GM21515 (cell line): Measurements from ENCODE around the gene DDA1.
"Not testable (repeated sequence)": the region's sequence is repeated elsewhere in the genome, so short reads cannot be mapped to it uniquely, and the experiment has no call there.

Experiments
- ATAC-seq: cut with Tn5 transposase; IDR thresholded peaks from one replicate; pipeline ENCODE4 v1.9.1; 2021; ENCODE audit not compliant: unreplicated experiment

DDA1 gene

DNA sequence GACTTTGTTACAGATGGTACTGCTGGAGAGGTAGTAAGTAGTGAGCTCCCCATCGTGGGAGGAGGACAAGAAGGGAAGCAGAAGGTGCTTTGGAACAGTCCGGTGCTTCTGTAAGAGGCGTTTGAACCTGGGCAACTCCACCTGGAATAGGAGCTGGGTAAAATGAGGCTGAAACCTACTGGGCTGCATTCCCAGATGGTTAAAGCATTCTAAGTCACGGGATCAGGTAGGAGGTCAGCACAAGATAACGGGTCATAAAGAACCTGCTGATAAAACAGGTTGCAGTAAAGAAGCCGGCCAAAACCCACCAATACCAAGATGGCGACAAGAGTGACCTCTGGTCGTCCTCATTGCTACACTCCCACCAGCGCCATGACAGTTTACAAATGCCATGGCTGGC is 22.6 kb upstream of the DDA1 start:
- no peak for ATAC-seq

DNA sequence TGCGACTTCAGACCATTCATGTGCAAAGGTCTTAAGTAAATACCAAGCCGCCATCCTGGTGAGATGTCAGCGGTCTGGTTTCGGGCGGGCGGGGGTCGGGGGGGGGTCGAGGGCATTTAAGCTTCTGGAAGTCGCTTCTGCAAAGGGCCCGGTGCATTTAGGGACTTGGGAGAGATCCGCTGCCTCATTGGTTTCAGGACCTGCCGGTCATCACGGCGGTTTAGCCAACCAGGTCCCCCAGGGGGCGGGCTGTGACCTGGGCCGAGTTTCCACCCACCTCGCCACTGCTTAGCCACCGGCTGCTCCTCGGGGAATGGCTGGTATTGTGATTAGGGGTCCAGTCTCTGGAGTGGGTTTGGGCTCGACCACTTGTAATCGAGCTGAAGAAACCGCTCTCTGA is 19.9 kb upstream of the DDA1 start:
- no peak for ATAC-seq

DNA sequence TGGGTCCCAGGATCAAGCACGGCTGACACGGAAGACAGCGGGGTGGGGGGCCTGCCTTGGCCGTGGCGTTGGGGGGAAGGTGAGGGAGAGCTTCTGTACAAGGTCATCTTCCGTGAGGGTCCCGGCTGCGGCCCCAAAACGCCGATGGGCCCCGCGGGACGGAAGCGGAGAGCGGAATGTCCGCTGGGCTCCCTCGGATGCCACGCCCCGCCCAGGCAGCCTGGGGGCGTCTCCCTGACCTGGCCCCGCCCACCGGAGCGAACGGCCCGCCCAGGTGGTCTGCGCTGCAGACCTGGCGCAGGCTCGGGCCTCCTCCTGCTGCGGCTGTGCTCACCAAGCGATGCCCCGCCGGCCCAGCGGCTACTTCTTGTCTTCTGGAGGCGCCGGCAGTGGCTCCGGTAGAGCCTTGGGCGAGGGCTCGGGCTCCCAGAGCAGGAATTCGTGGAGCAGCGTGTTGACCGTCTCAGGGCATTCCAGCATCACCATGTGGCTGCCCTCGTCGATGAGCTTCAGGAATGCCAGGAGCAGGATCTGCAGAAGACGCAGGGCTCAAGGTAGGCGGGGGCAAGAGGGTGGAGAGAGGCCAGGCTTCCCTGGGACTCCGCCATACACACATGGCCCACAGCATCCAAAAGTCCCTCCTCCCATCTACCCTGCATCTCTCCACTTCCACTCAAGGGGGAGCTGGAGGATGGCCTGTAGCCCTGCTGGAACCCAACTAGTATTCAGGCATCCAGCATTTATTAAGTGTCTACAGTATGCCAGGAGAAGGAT is 16.9 kb upstream of the DDA1 start:
- ATAC-seq = peak; percentile 71

DNA sequence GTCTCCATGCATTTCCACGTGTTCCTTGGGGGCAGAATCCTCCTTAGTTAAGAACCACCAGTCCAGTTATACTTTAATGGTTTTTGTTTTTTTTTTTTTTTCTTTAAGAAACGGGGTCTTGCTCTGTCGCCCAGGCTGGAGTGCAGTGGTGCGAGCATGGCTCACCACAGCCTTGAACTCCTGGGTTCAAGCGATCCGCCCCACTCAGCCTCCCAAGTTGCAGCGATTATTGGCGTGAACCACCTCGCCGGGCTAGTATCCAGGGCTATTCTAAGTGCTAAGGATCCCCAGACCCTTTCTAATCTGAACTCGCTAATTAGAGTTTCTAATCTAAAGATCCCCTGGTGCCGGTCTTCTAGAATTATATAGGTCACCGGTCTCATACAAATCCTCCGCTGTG is 15.8 kb upstream of the DDA1 start:
- no peak for ATAC-seq

DNA sequence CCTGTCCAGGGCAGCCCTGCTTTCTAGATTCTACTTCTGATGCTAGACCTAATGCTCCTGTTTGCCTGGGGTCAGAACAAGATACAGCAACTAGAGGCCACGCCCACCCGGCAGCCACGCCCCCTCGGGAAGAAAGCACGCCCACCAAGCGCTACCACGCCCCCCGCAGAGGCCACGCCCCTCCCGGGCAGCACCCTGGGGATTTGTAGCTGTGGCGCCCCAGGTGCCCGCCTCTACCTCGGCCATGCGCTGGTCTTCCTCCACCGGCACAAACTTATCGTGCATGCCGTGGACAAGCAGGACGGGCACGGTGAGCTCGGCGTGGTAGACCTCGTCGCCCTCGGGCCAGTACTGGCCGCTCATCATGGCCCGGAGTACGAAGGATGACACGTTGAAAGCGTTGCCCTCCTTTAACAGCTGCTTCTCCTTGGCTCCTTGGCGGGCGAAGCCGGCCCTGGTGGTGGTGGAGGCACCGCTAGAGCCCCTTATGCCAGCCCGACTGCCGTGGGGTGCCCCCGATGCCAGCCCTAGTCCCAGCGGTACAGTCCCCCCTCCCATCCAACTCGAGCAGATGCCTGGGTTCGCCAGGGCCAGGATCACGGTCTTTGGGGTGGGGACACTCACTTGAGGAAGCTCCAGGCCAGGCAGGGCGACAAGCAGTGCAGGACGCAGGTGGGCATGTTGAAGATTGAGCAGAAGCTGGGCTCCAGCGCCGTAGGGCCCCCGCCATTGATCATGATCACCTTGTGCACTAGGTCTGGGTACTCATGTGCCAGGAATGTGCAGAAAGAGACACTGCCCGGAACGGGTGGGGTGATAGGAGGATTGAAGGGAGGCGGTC is 15.1 kb upstream of the DDA1 start:
- ATAC-seq = no peak

DNA sequence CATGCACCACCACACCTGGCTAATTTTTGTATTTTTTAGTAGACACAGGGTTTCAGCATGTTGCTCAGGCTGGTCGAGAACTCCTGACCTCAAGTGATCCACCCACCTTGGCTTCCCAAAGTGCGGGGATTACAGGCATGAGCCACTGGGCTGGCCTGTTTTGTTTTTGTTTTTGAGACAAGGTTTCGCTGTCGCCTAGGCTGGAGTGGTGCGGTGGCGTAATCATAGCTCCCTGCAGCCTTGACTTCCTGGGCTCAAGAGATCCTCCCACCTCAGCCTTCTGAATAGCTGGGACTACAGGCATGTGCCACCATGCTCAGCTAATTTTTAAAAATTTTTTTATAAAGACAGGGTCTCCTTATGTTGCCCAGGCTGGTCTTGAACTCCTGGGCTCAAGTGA is 13.8 kb upstream of the DDA1 start:
- ATAC-seq = not testable (repeated sequence)

DNA sequence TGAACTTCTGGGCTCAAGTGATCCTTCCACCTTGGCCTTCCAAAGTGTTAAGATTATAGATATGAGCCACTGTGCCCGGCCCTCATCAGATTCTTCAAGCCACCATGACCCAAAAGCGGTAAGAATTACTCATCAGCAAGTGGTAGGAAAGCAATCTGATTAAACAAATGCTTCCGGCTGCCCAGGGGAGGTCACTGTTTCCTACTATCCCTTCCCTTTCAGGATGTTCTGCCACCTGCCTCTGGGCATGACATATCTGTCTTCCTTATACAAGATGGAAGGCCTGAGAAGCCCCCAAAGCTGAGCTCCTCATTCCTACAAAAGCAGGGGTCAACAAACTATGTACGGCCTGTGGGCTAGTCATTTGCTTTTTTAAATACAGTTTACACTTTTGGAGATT is 13.1 kb upstream of the DDA1 start:
- ATAC-seq = no peak

DNA sequence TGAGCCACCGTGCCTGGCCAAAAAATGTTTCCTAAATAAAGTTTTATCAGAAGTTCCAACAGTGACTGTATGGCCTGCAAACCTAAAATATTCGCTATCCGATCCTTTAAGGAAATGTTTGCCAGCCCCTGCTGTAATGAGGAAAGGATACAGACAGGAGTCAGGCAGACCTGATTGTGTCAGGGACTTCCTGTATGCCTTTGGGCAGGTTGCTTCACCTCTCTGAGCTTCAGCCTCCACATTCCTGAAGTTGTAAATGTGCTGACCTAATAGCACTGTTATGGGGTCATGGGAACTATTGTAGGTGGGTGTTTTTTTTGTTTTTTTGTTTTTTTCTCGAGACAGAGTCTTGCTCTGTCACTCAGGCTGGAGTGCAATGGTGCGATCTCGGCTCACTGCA is 12.4 kb upstream of the DDA1 start:
- no peak for ATAC-seq

DNA sequence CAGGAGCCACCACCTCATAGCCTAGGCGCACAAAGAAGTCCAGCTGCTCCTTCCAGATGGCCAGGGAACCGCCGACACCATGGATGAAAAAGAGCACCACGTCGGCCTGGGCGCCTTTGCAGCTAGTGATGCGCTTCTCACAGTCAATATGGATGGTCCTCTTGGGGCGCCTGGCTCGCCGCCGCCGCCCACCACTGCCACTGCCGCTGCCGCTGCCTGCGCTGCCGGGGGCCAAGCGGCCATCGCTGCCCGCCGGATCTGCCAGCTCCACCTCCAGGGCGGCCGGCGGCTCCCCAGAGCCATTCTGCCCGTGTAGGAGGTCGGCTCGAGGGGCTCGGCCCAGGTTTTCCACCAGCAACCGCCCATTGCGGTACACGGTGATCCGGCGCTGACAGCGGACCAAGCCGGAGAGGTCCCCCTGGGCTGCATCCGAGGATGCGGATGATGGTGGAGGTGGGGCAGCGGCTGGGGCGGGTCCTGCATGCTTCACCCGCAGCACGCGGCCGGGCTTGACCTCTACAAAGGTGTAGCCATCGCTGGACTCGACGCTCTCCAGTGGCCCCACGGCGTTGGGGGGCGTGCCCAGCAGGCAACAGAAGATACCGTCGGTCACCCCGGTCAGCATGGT is 8.3 kb upstream of the DDA1 start:
- no peak for ATAC-seq

DNA sequence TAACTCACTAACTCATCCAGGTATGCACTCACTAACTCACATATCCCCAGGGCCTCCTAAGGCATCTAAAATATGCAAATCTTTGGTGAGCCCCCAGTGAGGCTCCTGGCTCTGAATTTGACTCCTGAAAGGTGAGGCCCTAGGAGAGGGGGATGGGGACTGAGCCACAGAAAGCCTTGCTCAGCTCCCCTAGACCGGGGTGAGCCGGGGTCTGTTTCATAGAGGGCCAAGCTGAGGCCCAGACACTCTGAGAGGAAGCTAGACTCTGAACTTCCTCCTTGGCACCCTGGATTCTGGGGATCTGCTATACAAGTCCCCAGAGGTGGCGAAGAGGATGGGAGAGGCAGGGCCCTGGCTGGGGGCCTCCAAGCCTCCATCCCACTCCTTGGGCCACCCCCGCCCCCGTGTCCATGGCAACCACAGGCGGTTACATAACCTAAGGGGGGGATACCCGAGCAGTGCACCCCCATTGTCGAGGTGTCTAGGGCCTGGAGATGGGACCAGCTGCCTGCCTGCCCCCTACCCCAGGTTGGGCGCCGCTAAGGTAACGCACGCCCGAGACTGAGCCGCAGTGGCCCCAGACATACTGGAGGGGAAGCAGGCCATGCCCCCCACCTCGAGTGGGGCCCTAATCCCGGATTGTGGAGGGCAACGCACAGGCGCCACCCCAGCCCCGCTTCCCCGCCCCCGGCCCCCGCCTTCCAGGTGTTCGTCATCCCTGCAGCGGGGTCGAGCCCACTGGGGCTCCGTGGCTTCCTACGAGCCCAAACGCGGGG is 6.8 kb upstream of the DDA1 start:
- ATAC-seq = no peak

DNA sequence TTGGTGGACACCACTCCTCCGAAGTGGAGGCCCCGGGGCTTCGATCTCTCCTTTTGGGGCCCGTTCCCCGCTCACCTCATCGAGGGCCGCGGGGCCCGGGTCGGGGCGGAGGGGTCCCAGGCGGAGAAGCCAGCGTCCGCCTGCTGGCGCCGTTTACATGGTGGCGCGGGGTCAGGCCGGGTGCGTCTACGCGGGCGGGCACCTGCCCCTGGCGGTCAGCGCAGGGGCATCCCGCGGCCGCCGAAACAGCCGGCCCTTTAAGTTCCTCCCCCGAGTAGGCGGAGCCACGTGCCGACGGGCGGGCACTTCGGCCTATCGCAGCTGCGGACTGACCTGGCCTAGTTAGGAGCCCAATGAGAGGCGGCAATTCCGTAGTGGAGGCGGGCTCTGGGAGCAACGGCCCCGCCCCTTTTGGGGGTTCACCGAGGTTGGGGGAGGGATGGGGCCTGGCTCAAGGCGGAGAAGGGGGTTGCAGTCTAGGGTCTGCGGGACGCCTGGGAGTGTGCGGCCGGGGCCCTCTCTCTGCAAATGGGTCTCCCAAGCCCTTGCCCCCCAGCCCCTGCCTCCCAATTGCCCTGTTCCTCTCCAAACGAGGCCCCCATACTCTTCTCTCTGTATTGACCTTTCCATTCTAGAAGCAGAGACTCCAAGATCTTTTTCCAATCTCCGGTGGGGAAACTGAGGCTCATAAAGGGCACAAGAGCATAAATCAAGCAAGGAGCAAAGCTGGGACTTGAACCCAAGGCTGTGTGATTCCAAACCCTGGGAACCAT is 6.0 kb upstream of the DDA1 start, which contains the start of gene ABHD8:
ABHD8 (minus strand) TSS at position 259 of the 773 bp plus-strand sequence. CDS start 1,809 bp downstream, outside the sequence.
- ATAC-seq = peak; percentile 49

DNA sequence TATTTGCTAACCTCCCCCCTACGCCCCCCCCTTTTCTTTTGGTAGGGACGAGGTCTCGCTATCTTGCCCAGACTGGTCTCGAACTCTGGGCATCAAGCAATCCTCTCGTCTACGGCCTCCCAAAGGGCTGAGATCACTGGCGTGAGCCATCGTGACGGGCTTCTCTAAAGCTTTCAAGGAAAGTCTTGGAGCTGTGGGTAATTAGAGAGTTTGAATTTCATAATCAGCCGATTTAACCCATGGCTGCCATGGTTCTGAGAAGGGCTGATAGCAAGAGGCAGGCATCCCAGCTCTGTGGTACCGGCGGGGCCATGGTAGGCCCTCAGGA is 5.5 kb upstream of the DDA1 start:
- no peak for ATAC-seq

DNA sequence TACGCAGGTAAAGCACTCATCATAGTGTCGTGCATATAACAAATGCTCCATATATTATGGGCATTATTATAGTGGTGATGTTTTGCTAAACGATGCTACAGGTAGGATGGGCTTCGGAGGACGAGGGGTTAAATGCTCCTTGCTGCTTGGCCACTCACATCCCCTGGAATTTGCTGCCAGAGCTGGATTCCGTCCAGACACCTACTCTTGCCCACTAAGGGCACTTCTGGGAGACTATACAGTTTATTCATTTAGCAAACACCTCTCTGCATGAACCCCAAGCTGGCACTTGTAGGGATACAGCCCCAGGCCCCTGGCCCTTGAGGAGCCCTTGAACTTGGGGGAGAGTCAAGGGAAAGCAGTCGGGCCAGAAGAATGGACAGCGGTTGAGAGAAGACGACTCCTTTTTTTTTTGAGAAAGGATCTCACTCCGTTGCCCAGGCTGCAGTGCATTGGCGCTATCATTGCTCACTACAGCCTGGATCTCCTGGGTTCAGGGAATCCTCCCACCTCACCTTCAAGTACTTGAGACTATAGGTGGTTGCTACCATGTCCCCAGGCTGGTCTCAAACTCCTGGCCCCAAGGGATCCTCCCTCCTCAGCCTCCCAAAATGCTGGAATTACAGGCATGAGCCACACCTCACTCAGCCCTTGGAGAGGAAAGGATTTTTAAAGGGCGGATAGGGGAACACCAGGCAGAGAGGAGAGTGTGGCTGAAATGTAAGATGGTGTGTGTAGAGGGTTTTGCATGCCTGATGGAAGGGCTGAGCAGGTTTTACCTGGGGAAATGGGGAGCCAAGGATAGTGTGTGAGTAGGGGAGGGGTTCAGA is 4.8 kb upstream of the DDA1 start:
- no peak for ATAC-seq

DNA sequence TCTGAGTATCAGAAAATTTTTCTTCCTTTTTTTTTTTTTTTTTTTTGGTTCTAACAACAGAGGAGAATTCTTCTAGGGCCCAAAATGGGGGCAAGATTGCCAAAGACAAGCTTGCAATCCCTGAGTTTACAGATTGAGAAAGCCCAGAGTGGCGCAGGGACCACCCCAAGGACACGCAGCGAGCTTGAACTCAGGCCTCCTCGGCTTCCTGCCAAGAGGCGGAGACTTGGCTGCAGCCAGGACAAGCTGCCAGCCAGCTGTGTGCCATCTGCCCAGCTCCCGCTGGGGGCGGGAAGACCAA is 4.2 kb upstream of the DDA1 start:
- no peak for ATAC-seq

DNA sequence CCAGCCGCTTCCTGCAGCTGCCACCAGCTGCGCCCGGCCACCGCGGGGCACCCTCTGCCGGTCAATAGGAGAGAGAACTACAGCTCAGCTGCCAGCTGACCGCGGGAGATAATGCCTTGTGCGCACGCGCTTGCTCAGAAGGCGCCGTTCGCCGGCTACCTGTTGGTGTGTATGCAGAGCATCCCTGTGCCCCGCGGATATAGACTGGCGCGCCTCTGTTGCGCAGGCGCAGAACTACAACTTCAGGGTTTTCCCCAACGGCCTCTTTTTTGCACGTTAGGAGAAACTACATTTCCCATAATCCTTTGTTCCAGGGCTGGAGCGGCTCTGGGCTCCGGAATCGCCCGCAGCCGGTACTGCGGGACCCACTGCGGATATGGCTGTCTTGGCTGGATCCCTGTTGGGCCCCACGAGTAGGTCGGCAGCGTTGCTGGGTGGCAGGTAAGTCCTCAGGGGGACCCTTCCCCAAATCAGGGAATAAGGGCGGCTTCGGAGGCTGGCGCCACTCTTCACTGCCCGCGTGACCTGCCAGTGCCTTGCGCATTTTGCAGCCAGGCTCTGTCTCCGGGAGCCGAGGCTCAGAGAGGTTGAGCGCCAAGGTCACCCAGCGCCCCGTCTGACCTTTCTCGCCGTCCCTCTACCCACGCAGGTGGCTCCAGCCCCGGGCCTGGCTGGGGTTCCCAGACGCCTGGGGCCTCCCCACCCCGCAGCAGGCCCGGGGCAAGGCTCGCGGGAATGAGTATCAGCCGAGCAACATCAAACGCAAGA is 3.7 kb upstream of the DDA1 start, which contains the start of gene MRPL34:
MRPL34 (plus strand) TSS at position 356 of the 768 bp plus-strand sequence; CDS start at position 377, 21 bp downstream.
- peak; percentile 53 for ATAC-seq

DNA sequence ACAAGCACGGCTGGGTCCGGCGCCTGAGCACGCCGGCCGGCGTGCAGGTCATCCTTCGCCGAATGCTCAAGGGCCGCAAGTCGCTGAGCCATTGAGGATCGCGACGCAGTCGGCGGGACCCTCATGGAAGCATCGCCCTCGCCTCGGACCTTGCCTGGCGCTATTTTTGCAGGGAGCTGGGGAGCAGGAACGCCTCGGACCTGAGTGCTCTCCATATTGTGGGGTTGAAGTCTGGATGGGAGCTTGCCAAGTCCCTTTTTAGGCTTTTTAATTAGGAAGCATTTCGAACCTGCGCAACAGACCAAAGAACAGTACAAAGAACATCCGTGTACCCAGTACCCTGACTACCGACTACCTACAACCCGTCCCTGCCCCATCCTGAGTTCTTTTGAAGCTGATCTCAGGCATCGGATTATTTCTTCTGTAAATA is 3.1 kb upstream of the DDA1 start:
- ATAC-seq = no peak

DNA sequence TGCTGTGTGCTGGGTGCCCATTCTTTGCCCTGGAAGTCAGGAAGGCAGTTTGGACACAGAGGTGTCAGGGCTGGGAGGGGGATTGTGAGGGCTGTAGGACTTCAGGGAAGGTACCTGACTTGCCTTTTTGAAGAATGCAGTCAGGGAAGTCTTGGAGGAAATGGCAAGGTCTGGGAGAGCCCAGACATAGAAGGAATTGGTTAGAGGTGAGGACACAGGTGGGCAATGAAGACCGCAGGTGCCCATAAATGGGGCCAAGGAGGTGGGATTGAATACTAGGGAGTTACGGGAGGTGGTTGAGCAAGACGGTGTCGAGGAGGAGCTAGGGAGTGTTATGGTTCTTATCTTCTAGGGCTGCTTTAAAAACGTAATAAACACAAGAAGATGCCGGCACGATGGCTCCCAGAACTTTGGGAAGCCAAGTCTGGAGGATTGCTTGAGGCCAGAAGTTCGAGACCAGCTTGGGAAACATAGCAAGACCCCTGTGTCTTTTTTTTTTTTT is 1.4 kb upstream of the DDA1 start:
- ATAC-seq = no peak

DNA sequence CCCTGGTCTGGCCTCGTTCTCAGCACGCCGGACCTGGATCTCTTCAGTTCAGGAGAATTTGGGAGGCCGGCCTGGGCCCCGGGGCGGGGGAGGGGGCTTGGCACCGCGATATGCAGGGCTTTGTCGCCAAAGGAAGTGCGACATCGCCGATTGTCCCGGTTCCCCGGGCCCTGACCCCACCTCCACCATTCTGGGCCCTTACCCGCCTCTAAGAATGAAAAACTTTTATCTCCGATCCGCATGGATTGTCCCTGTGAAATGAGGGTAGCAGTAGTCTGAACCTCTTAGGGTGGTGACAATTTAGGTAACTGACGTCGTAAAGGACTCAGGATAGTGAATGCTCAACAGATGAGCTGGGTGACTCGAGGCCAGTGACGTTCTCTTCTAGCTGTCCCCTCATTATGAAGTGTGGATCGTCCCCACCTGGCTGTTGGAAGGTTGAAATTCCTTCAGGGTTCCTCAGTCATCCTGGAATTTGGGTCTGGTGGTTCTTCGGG is 650 bp downstream of the DDA1 start:
- ATAC-seq = no peak
